GM12872 (cell line): Measurements from ENCODE around the gene NAPB.

Source experiments
- CTCF ChIP-seq: IDR thresholded peaks from 3 replicates; pipeline ENCODE4 v1.5.1; 2011; ENCODE audit warnings: low read depth, mild to moderate bottlenecking, low read length, moderate library complexity; ENCODE audit not compliant: insufficient read depth

NAPB gene

GRCh38 chr20:23339986-23340385 lies 81.3 kb downstream of the NAPB start:
- no peak for TF ChIP-seq CTCF

GRCh38 chr20:23337312-23337711 lies 84.0 kb downstream of the NAPB start:
- no peak for TF ChIP-seq CTCF

GRCh38 chr20:23336476-23336875 lies 84.8 kb downstream of the NAPB start:
- no peak for TF ChIP-seq CTCF

- TF ChIP-seq CTCF, result no peak
These were observed 85.8 kb downstream of the NAPB start for GRCh38 chr20:23335521-23335920.

GRCh38 chr20:23334111-23334510 lies 87.2 kb downstream of the NAPB start:
- no peak for TF ChIP-seq CTCF

- no peak for TF ChIP-seq CTCF
These were observed 88.8 kb downstream of the NAPB start for GRCh38 chr20:23332467-23332866.

GRCh38 chr20:23331450-23332350 lies 89.6 kb downstream of the NAPB start:
- no peak for TF ChIP-seq CTCF
